Kidney (tissue), 14 donors: ENCODE measurements around the gene PTEN. TPM values are rescaled to one million over a fixed set of nuclear protein-coding genes. Genes with fewer than 3 reads are reported as not detected.

Experiments
- DNase-seq, 5 donors: peaks; one replicate each; pipeline ENCODE4 v3.0.0-alpha.2; 2013 to 2020
- FAIRE-seq: peaks from 2 replicates; lab custom pipeline; 2012; peaks lifted over from hg19 to GRCh38; lab: Jason Lieb, UNC
- H3K27ac ChIP-seq, 2 donors: one replicate each; pipeline ENCODE4 v1.7.0; 2013; ENCODE audit warnings: low read depth in 2 of 2, low read length in 2 of 2, inconsistent platforms in 1 of 2
- H3K27me3 ChIP-seq: one replicate; pipeline ENCODE4 v1.7.1; 2013; ENCODE audit warnings: low read length, inconsistent platforms; ENCODE audit not compliant: control insufficient read depth, insufficient read depth
- H3K36me3 ChIP-seq, 3 donors: one replicate each; pipeline versions ENCODE4 v1.7.0 to v1.7.1; 2013; ENCODE audit warnings: low read length in 3 of 3, control low read depth in 1 of 3, inconsistent platforms in 1 of 3; ENCODE audit not compliant: insufficient read depth in 3 of 3, control insufficient read depth in 2 of 3
- H3K4me1 ChIP-seq, 3 donors: one replicate each; pipeline versions ENCODE4 v1.7.0 to v1.7.1; 2013; ENCODE audit warnings: low read length in 3 of 3, inconsistent platforms in 1 of 3, low read depth in 1 of 3; ENCODE audit not compliant: control insufficient read depth in 2 of 3, insufficient read depth in 2 of 3
- H3K4me3 ChIP-seq, 3 donors: one replicate each; pipeline versions ENCODE4 v1.7.0 to v1.8.1; 2013; ENCODE audit warnings: low read length in 3 of 3, control low read depth in 1 of 3, inconsistent platforms in 1 of 3
- H3K9ac ChIP-seq, 3 donors: one replicate each; pipeline versions ENCODE4 v1.7.0 to v1.7.1; 2013; ENCODE audit warnings: low read length in 3 of 3, control low read depth in 1 of 3, inconsistent platforms in 1 of 3
- H3K9me3 ChIP-seq, 3 donors: one replicate each; pipeline versions ENCODE4 v1.7.0 to v1.7.1; 2013; ENCODE audit warnings: low read length in 3 of 3, control low read depth in 1 of 3, inconsistent platforms in 1 of 3; ENCODE audit not compliant: control insufficient read depth in 2 of 3, insufficient read depth in 1 of 3
- intact Hi-C: fragments of 100-400 bp; cut with DNase I; formaldehyde crosslinking; loops from one replicate; pipeline ENCODE4 v1.11.1; 2022
- polyA plus RNA-seq: library from polyadenylated mRNA; stranded (reverse); fragments of 350-450 nt; fragmentation: Illumina TruSeq; extraction: RNeasy Lipid Tissue Mini Kit (QIAGEN cat#74804); gene quantifications from one replicate; pipeline ENCODE4 v1.2.3, GENCODE V29; 2014; ENCODE audit warnings: low read depth, low replicate concordance; ENCODE audit not compliant: insufficient read depth
- total RNA-seq: library from RNA; stranded (reverse); fragmentation: NEBNext Ultra II Directional; extraction: Animal tissue kit (Norgen Biotek cat#: 25700); gene quantifications from one replicate; pipeline ENCODE4 v1.2.1, GENCODE V29; 2021
- TF ChIP-seq, protein P1 (sequence below): IDR thresholded peaks from 3 replicates; pipeline ENCODE4 v1.5.1; 2012; ENCODE audit warnings: mild to moderate bottlenecking, moderate library complexity, borderline replicate concordance; ENCODE audit not compliant: insufficient read depth; ENCODE audit errors: extremely low read depth
- donor health status: control.
- donor health status: control.
- donor health status: control.
- donor health status: control.
- donor health status: control.
- donor health status: DM: yes; HTN: yes; CAD: no.
- donor health status: Normal renal cell carcinoma (clear cell type).

Gene PTEN
- total and polyA plus RNA-seq, 2 donors from 2014 or later = 22.3 to 154 TPM

DNA sequence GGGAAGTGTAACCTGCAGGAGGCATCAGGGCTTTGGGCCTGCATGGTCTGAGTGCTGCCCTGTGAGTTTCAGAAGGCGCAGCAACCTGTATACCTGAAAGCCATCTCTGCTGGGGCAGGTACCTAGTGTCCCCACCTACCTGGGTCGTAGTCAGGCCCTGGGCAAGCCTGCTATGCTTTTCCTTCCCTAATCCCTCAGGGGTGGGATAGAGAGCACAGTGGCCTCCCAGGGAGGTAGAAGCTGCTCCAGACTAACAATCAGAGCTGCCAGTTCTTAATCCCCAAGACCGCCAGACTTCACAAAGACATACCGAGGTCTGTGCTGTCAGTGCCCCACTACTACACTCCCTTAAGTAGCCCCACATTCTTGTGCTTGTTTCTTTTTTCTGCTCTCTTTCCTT lies 52.0 kb downstream of the PTEN start:
- Histone ChIP-seq H3K4me1 (peaks cover 0 to 12% (median 0%) of the 10 kb centered on the region in 3 donors), H3K36me3 (no peaks in the 10 kb centered on the region), H3K27me3 (no peaks in the 10 kb centered on the region), H3K27ac (no peak overlapping the region), H3K9me3 (peaks cover 3 to 16% (median 3%) of the 10 kb centered on the region in 3 donors), H3K9ac (no peak overlapping the region), H3K4me3 (no peak overlapping the region)
- DNase-seq (no peak), FAIRE-seq (no peak)
- TF ChIP-seq, protein P1, sequence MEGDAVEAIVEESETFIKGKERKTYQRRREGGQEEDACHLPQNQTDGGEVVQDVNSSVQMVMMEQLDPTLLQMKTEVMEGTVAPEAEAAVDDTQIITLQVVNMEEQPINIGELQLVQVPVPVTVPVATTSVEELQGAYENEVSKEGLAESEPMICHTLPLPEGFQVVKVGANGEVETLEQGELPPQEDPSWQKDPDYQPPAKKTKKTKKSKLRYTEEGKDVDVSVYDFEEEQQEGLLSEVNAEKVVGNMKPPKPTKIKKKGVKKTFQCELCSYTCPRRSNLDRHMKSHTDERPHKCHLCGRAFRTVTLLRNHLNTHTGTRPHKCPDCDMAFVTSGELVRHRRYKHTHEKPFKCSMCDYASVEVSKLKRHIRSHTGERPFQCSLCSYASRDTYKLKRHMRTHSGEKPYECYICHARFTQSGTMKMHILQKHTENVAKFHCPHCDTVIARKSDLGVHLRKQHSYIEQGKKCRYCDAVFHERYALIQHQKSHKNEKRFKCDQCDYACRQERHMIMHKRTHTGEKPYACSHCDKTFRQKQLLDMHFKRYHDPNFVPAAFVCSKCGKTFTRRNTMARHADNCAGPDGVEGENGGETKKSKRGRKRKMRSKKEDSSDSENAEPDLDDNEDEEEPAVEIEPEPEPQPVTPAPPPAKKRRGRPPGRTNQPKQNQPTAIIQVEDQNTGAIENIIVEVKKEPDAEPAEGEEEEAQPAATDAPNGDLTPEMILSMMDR = no peak
- intact Hi-C loops = no loop called here

DNA sequence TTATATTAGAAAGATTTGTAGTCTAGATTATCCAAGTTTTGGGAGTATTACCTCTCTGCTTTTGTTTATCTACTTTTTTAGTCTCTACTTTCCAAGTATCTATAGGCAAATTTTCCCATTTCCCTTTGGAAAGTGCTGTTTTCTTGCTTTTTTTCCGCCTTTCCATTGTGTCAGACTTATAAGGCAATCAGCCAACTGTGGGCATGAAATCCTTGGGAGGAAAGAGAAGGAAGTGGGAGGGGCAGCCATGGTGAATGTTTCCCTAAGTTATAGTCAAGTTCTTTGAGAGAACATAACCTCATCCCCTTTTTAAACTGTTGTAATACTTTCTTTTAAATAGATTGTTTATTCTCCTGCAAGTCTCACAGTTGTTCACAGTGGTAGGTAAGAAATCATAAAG lies 52.6 kb downstream of the PTEN start:
- Histone ChIP-seq H3K27me3 (no peaks in the 10 kb centered on the region), H3K36me3 (no peaks in the 10 kb centered on the region), H3K9me3 (peaks cover 3 to 16% (median 3%) of the 10 kb centered on the region in 3 donors), H3K27ac (no peak overlapping the region), H3K9ac (no peak overlapping the region), H3K4me1 (peaks cover 0 to 12% (median 0%) of the 10 kb centered on the region in 3 donors), H3K4me3 (no peak overlapping the region)
- no peak for FAIRE-seq
- TF ChIP-seq, protein P1 = no peak
- intact Hi-C loops = no loop called here
- peak in 1 of 5 donors; percentile 23 for DNase-seq

DNA sequence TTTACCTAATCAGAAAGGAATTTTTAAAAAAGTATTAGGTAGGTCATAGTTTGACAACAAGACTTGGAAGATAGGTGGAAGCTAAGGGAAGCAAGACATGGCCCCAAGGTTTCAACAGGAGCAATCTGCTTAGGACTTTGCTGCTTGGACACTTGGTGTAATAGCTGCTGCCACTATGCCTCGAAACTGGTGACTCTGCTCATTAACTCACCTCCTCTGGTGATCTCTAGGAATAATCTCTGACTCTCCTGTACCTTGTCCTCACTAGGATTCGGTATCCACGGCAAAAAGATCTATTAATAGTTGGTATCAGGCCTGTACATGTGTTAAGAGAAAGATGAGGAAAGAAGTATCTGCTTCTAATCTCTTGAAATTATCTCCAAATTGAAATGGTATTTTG lies 53.1 kb downstream of the PTEN start:
- DNase-seq (no peak), FAIRE-seq (no peak)
- H3K27me3 ChIP-seq = no peaks in the 10 kb centered on the region
- H3K9me3 ChIP-seq = peaks cover 3 to 16% (median 3%) of the 10 kb centered on the region in 3 donors
- H3K27ac ChIP-seq = no peak overlapping the region
- TF ChIP-seq, protein P1 = no peak
- intact Hi-C loops = no loop called here
- no peak overlapping the region for H3K4me3 ChIP-seq
- H3K9ac ChIP-seq = no peak overlapping the region
- H3K4me1 ChIP-seq = peaks cover 0 to 12% (median 0%) of the 10 kb centered on the region in 3 donors
- H3K36me3 ChIP-seq = no peaks in the 10 kb centered on the region
